ENCODE data around the gene PTPRM.

DNA sequence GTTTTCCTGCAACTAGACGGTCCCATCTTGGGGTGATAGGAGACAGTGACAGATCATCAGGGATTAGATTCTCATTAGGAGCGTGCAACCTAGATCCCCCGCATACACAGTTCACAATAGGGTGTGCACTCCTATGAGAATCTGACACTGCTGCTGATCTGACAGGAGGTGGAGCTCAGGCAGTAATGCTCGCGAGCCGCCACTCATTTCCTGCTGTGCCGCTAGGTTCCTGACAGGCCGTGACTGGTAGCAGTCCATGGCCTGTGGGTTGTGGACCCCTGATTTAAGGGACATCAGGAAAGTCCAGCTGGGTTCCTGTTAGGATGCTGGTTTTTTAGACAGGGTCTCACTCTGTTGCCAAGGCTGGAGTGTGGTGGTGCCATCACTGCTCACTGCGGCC lies 48.7 kb downstream of the PTPRM start:
- TF ChIP-seq POLR2A (IDR thresholded peaks at IDR 0.05; ENCODE audit: low read depth, low read length) (no peak), SPI1 (IDR thresholded peaks at IDR 0.05; ENCODE audit: low read depth, low read length) (no peak), TAF1 (IDR thresholded peaks at IDR 0.05; ENCODE audit: low read depth, low read length) (no peak), POLR2AphosphoS5 (IDR thresholded peaks at IDR 0.05; ENCODE audit: low read depth, low read length) (no peak)

Measured in GM12891 (cell line).